ENCODE results near the gene OR2Y1. TPM values are rescaled to one million over a fixed set of nuclear protein-coding genes. Genes with fewer than 3 reads are reported as not detected.

OR2Y1 gene
- total and polyA plus RNA-seq, 2 experiments from 2014 or later, result not detected

GRCh38 chr5:180777475-180777874 is 37.6 kb upstream of the OR2Y1 start:
- H3F3A ChIP-seq (replicated peaks; ENCODE audit: low read depth), result no peaks in the 10 kb centered on the region
- Mint-ChIP-seq H3K27me3 (ENCODE audit: insufficient read depth, low read depth, poor library complexity) (peaks cover 5% of the 10 kb centered on the region), H3K36me3 (ENCODE audit: low read depth) (peaks cover 13% of the 10 kb centered on the region), H3K4me3 (no peak overlapping the region), H3K4me1 (no peaks in the 10 kb centered on the region), H3K9me3 (peaks cover 30% of the 10 kb centered on the region), H3K27ac (no peak overlapping the region)
- no peak overlapping the region for H3K4me2 ChIP-seq
- no peaks in the 10 kb centered on the region for H3K4me1 ChIP-seq (ENCODE audit: insufficient read depth)
- no peaks in the 10 kb centered on the region for H3K79me2 ChIP-seq (replicated peaks; ENCODE audit: insufficient read depth)
- no peaks in the 10 kb centered on the region for H3K36me3 ChIP-seq (ENCODE audit: insufficient read depth)
- H3K27me3 ChIP-seq (ENCODE audit: insufficient read depth), result no peaks in the 10 kb centered on the region
- no peaks in the 10 kb centered on the region; the same call in 1 of the 2 replicates for H3K9me2 ChIP-seq (ENCODE audit: insufficient read depth)
- ATAC-seq (no peak), DNase-seq (ENCODE audit: low spot score) (no peak)
- no peak overlapping the region for H3K27ac ChIP-seq (ENCODE audit: low read depth)
- H4K20me1 ChIP-seq (replicated peaks; ENCODE audit: insufficient read depth), result no peaks in the 10 kb centered on the region
- TF ChIP-seq STAT1 (IDR thresholded peaks at IDR 0.05; ENCODE audit: unreplicated experiment) (no peak), ZNF114 (CRISPR knock-in tag; IDR thresholded peaks at IDR 0.05) (no peak), ETS1 (IDR thresholded peaks at IDR 0.05) (no peak), ZNF462 (CRISPR knock-in tag; IDR thresholded peaks at IDR 0.05) (no peak), REST (IDR thresholded peaks at IDR 0.05; ENCODE audit: unreplicated experiment) (no peak), CTCF (conservative IDR thresholded peaks at IDR 0.05; ENCODE audit: low read depth in 2 of 2) (no peak), EZH2phosphoT487 (IDR thresholded peaks at IDR 0.05; ENCODE audit: unreplicated experiment) (no peak), POLR2AphosphoS5 (IDR thresholded peaks at IDR 0.05; ENCODE audit: low read depth) (no peak), JUNB (IDR thresholded peaks at IDR 0.05; ENCODE audit: unreplicated experiment) (no peak), ZNF331 (CRISPR knock-in tag; IDR thresholded peaks at IDR 0.05; ENCODE audit: low read depth) (no peak), EZH2 (IDR thresholded peaks at IDR 0.05; ENCODE audit: low read depth, unreplicated experiment) (no peak)
- H3K4me3 ChIP-seq, result no peak overlapping the region
- H2AFZ ChIP-seq, result no peak overlapping the region
